ENCODE results near the gene ATG10. TPM values are rescaled to one million over a fixed set of nuclear protein-coding genes. Genes with fewer than 3 reads are reported as not detected.

The ATG10 gene
- total RNA-seq, 4 donors from 2014 or later, result 5.6 to 10.7 (median 8.3) TPM

GRCh38 chr5:82176115-82176814 is 204.4 kb downstream of the ATG10 start:
- Histone ChIP-seq H3K9me3 (no peaks in the 10 kb centered on the region), H3K4me1 (no peaks in the 10 kb centered on the region), H3K27ac (no peak overlapping the region), H3K4me3 (no peak overlapping the region), H3K36me3 (peaks cover 2% of the 10 kb centered on the region), H3K27me3 (no peaks in the 10 kb centered on the region)
- WGBS, result 71% methylated on average over 8 of the region's 8 CpGs
- TF ChIP-seq POLR2AphosphoS5 (IDR thresholded peaks at IDR 0.05), result no peak
- no peak for TF ChIP-seq POLR2A (IDR thresholded peaks at IDR 0.05)
- no peak for TF ChIP-seq EP300 (IDR thresholded peaks at IDR 0.05)
- no peak for TF ChIP-seq CTCF (IDR thresholded peaks at IDR 0.05)
- no peak for DNase-seq (ENCODE audit: low spot score in 2 of 2)

GRCh38 chr5:82178378-82178777 is 206.6 kb downstream of the ATG10 start:
- Histone ChIP-seq H3K36me3 (peaks cover 2% of the 10 kb centered on the region), H3K4me3 (no peak overlapping the region), H3K27ac (no peak overlapping the region), H3K4me1 (no peaks in the 10 kb centered on the region), H3K27me3 (no peaks in the 10 kb centered on the region), H3K9me3 (no peaks in the 10 kb centered on the region)
- 98% methylated on average over 3 of the region's 3 CpGs for WGBS
- TF ChIP-seq POLR2A (IDR thresholded peaks at IDR 0.05) (no peak), CTCF (IDR thresholded peaks at IDR 0.05) (no peak), EP300 (IDR thresholded peaks at IDR 0.05) (no peak), POLR2AphosphoS5 (IDR thresholded peaks at IDR 0.05) (no peak)
- no peak for DNase-seq (ENCODE audit: low spot score in 2 of 2)

GRCh38 chr5:82182662-82183061 is 210.8 kb downstream of the ATG10 start:
- Histone ChIP-seq H3K4me3 (no peak overlapping the region), H3K36me3 (peaks cover 2% of the 10 kb centered on the region), H3K27me3 (no peaks in the 10 kb centered on the region), H3K27ac (no peak overlapping the region), H3K4me1 (peaks cover 7% of the 10 kb centered on the region), H3K9me3 (no peaks in the 10 kb centered on the region)
- DNase-seq (ENCODE audit: low spot score in 2 of 2), result no peak
- no peak for TF ChIP-seq CTCF (IDR thresholded peaks at IDR 0.05)
- TF ChIP-seq POLR2A (IDR thresholded peaks at IDR 0.05), result no peak
- no peak for TF ChIP-seq POLR2AphosphoS5 (IDR thresholded peaks at IDR 0.05)
- no peak for TF ChIP-seq EP300 (IDR thresholded peaks at IDR 0.05)
- 94% methylated on average over 2 of the region's 2 CpGs for WGBS

- no peaks in the 10 kb centered on the region for H3K9me3 ChIP-seq
- 63% methylated on average over 1 of the region's 1 CpG for WGBS
- H3K27ac ChIP-seq, result no peak overlapping the region
- peaks cover 7% of the 10 kb centered on the region for H3K4me1 ChIP-seq
- H3K27me3 ChIP-seq, result no peaks in the 10 kb centered on the region
- DNase-seq (ENCODE audit: low spot score in 2 of 2), result no peak
- H3K4me3 ChIP-seq, result no peak overlapping the region
- TF ChIP-seq POLR2AphosphoS5 (IDR thresholded peaks at IDR 0.05), result peak in 1 of 3 donors; percentile 56
- TF ChIP-seq EP300 (IDR thresholded peaks at IDR 0.05), result no peak
- peaks cover 2% of the 10 kb centered on the region for H3K36me3 ChIP-seq
Measured at GRCh38 chr5:82183828-82184227, 212.0 kb downstream of the ATG10 start.

GRCh38 chr5:82185851-82186250 is 214.0 kb downstream of the ATG10 start:
- H3K36me3 ChIP-seq, result no peaks in the 10 kb centered on the region
- no peak overlapping the region for H3K27ac ChIP-seq
- H3K9me3 ChIP-seq, result no peaks in the 10 kb centered on the region
- TF ChIP-seq POLR2AphosphoS5 (IDR thresholded peaks at IDR 0.05), result no peak
- TF ChIP-seq CTCF (IDR thresholded peaks at IDR 0.05), result no peak
- no peak for TF ChIP-seq EP300 (IDR thresholded peaks at IDR 0.05)
- TF ChIP-seq POLR2A (IDR thresholded peaks at IDR 0.05), result no peak
- DNase-seq (ENCODE audit: low spot score in 2 of 2), result no peak
- H3K4me1 ChIP-seq, result peaks cover 7% of the 10 kb centered on the region
- no peak overlapping the region for H3K4me3 ChIP-seq
- H3K27me3 ChIP-seq, result no peaks in the 10 kb centered on the region
- WGBS, result 73% methylated on average over 2 of the region's 2 CpGs

Measured in suprapubic skin (tissue), 4 donors.